ENCODE data around the gene MINDY4. TPM values are rescaled to one million over a fixed set of nuclear protein-coding genes. Genes with fewer than 3 reads are reported as not detected.

MINDY4 gene
- total RNA-seq, 1 donor from 2014 or later, result 2.1 TPM

- intact Hi-C loops (cut with DNase I), result no loop called here
- no peak for DNase-seq (ENCODE audit: low spot score)
Observed at GRCh38 chr7:30859940-30860496, 88.8 kb downstream of the MINDY4 start.

- intact Hi-C loops (cut with DNase I), result no loop called here
- DNase-seq (ENCODE audit: low spot score), result no peak
Observed at GRCh38 chr7:30861612-30862011, 90.4 kb downstream of the MINDY4 start.

- no peak for DNase-seq (ENCODE audit: low spot score)
- intact Hi-C loops (cut with DNase I), result no loop called here
Observed at GRCh38 chr7:30862995-30863705, 91.9 kb downstream of the MINDY4 start.

- intact Hi-C loops (cut with DNase I), result no loop called here
- DNase-seq (ENCODE audit: low spot score), result no peak
Observed at GRCh38 chr7:30863706-30864035, 92.5 kb downstream of the MINDY4 start.

- DNase-seq (ENCODE audit: low spot score), result no peak
- intact Hi-C loops (cut with DNase I), result no loop called here
Observed at GRCh38 chr7:30864101-30864500, 92.9 kb downstream of the MINDY4 start.

GRCh38 chr7:30865076-30865475 lies 93.9 kb downstream of the MINDY4 start:
- DNase-seq (ENCODE audit: low spot score), result no peak
- intact Hi-C loops (cut with DNase I), result no loop called here

GRCh38 chr7:30865821-30866220 lies 94.6 kb downstream of the MINDY4 start:
- no peak for DNase-seq (ENCODE audit: low spot score)
- intact Hi-C loops (cut with DNase I), result no loop called here

GRCh38 chr7:30866939-30867338 lies 95.7 kb downstream of the MINDY4 start:
- no peak for DNase-seq (ENCODE audit: low spot score)
- intact Hi-C loops (cut with DNase I), result no loop called here

- intact Hi-C loops (cut with DNase I), result no loop called here
- DNase-seq (ENCODE audit: low spot score), result no peak
Observed at GRCh38 chr7:30867483-30867882, 96.3 kb downstream of the MINDY4 start.

- DNase-seq (ENCODE audit: low spot score), result no peak
- intact Hi-C loops (cut with DNase I), result no loop called here
Observed at GRCh38 chr7:30869794-30870611, 98.8 kb downstream of the MINDY4 start.

- DNase-seq (ENCODE audit: low spot score), result no peak
- intact Hi-C loops (cut with DNase I), result no loop called here
Observed at GRCh38 chr7:30870821-30871518, 99.8 kb downstream of the MINDY4 start.

- no peak for DNase-seq (ENCODE audit: low spot score)
- intact Hi-C loops (cut with DNase I), result no loop called here
Observed at GRCh38 chr7:30871655-30872054, 100.4 kb downstream of the MINDY4 start.

GRCh38 chr7:30873207-30873606 lies 102.0 kb downstream of the MINDY4 start:
- intact Hi-C loops (cut with DNase I), result no loop called here
- no peak for DNase-seq (ENCODE audit: low spot score)

- intact Hi-C loops (cut with DNase I), result no loop called here
- no peak for DNase-seq (ENCODE audit: low spot score)
Observed at GRCh38 chr7:30873656-30874055, 102.4 kb downstream of the MINDY4 start.

GRCh38 chr7:30874656-30875302 lies 103.6 kb downstream of the MINDY4 start:
- DNase-seq (ENCODE audit: low spot score), result no peak
- intact Hi-C loops (cut with DNase I), result no loop called here

- intact Hi-C loops (cut with DNase I), result no loop called here
- no peak for DNase-seq (ENCODE audit: low spot score)
Observed at GRCh38 chr7:30877015-30877769, 106.0 kb downstream of the MINDY4 start.

- intact Hi-C loops (cut with DNase I), result no loop called here
- DNase-seq (ENCODE audit: low spot score), result no peak
Observed at GRCh38 chr7:30877993-30878392, 106.8 kb downstream of the MINDY4 start.

- no peak for DNase-seq (ENCODE audit: low spot score)
- intact Hi-C loops (cut with DNase I), result no loop called here
Observed at GRCh38 chr7:30879139-30880124, 108.2 kb downstream of the MINDY4 start.
